ENCODE data around the gene ELP4. TPM values are rescaled to one million over a fixed set of nuclear protein-coding genes. Genes with fewer than 3 reads are reported as not detected.
"Not testable (repeated sequence)": the region's sequence is repeated elsewhere in the genome, so short reads cannot be mapped to it uniquely, and the experiment has no call there.

The ELP4 gene
- total RNA-seq, 4 donors from 2014 or later: 28.5 to 37.6 (median 32.3) TPM

- no peaks in the 10 kb centered on the region for H3K27me3 ChIP-seq
- no peak overlapping the region for H3K4me3 ChIP-seq
- no peak for DNase-seq (ENCODE audit: low spot score in 2 of 2)
- 83% methylated on average over 4 of the region's 4 CpGs for WGBS
- H3K9me3 ChIP-seq: no peaks in the 10 kb centered on the region
- TF ChIP-seq EP300 (IDR thresholded peaks at IDR 0.05) (no peak), POLR2AphosphoS5 (IDR thresholded peaks at IDR 0.05) (no peak)
- TF ChIP-seq, protein P1, sequence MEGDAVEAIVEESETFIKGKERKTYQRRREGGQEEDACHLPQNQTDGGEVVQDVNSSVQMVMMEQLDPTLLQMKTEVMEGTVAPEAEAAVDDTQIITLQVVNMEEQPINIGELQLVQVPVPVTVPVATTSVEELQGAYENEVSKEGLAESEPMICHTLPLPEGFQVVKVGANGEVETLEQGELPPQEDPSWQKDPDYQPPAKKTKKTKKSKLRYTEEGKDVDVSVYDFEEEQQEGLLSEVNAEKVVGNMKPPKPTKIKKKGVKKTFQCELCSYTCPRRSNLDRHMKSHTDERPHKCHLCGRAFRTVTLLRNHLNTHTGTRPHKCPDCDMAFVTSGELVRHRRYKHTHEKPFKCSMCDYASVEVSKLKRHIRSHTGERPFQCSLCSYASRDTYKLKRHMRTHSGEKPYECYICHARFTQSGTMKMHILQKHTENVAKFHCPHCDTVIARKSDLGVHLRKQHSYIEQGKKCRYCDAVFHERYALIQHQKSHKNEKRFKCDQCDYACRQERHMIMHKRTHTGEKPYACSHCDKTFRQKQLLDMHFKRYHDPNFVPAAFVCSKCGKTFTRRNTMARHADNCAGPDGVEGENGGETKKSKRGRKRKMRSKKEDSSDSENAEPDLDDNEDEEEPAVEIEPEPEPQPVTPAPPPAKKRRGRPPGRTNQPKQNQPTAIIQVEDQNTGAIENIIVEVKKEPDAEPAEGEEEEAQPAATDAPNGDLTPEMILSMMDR (IDR thresholded peaks at IDR 0.05): no peak
- H3K36me3 ChIP-seq: no peaks in the 10 kb centered on the region
- no peak overlapping the region for H3K27ac ChIP-seq
- H3K4me1 ChIP-seq: no peaks in the 10 kb centered on the region
Measured at GRCh38 chr11:31687861-31688260, 178.3 kb downstream of the ELP4 start.

DNA sequence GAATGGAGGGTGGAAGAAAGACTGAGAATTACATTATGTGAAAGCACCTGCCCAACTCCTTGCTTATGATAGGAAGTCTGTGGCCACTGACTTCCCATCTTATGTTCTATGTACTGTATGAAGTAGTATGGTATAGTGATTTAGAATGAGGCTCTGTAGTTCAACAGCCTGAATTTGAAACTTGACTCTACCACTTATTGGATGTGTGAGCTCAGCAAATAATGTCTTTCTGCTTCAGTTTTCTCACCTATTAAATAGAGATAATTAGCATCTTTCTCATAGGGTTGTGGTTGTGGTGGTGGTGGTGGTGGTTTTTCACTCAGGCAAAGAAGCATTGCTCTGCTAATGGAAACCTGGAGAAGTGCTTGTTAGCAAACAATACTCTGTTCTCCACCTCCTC is 180.0 kb downstream of the ELP4 start:
- H3K4me3 ChIP-seq: no peak overlapping the region
- H3K9me3 ChIP-seq: no peaks in the 10 kb centered on the region
- H3K4me1 ChIP-seq: no peaks in the 10 kb centered on the region
- H3K36me3 ChIP-seq: no peaks in the 10 kb centered on the region
- no peak overlapping the region for H3K27ac ChIP-seq
- TF ChIP-seq EP300 (IDR thresholded peaks at IDR 0.05) (no peak), POLR2A (IDR thresholded peaks at IDR 0.05) (no peak), POLR2AphosphoS5 (IDR thresholded peaks at IDR 0.05) (no peak)
- H3K27me3 ChIP-seq: no peaks in the 10 kb centered on the region
- no peak for DNase-seq (ENCODE audit: low spot score in 2 of 2)

GRCh38 chr11:31690041-31690440 is 180.5 kb downstream of the ELP4 start:
- no peaks in the 10 kb centered on the region for H3K36me3 ChIP-seq
- no peak overlapping the region for H3K4me3 ChIP-seq
- no peaks in the 10 kb centered on the region for H3K4me1 ChIP-seq
- no peak for DNase-seq (ENCODE audit: low spot score in 2 of 2)
- no peak for TF ChIP-seq POLR2A (IDR thresholded peaks at IDR 0.05)
- TF ChIP-seq, protein P1 (IDR thresholded peaks at IDR 0.05): no peak
- TF ChIP-seq POLR2AphosphoS5 (IDR thresholded peaks at IDR 0.05): no peak
- no peak for TF ChIP-seq EP300 (IDR thresholded peaks at IDR 0.05)
- no peaks in the 10 kb centered on the region for H3K27me3 ChIP-seq
- H3K9me3 ChIP-seq: no peaks in the 10 kb centered on the region
- H3K27ac ChIP-seq: no peak overlapping the region
- 91% methylated on average over 2 of the region's 2 CpGs for WGBS

GRCh38 chr11:31690516-31690915 is 180.9 kb downstream of the ELP4 start:
- no peak for DNase-seq (ENCODE audit: low spot score in 2 of 2)
- no peak for TF ChIP-seq POLR2AphosphoS5 (IDR thresholded peaks at IDR 0.05)
- TF ChIP-seq POLR2A (IDR thresholded peaks at IDR 0.05): no peak
- TF ChIP-seq, protein P1 (IDR thresholded peaks at IDR 0.05): no peak
- no peak for TF ChIP-seq EP300 (IDR thresholded peaks at IDR 0.05)
- 73% methylated on average over 2 of the region's 2 CpGs for WGBS
- no peak overlapping the region for H3K4me3 ChIP-seq
- H3K27me3 ChIP-seq: no peaks in the 10 kb centered on the region
- H3K4me1 ChIP-seq: no peaks in the 10 kb centered on the region
- H3K9me3 ChIP-seq: no peaks in the 10 kb centered on the region
- H3K36me3 ChIP-seq: no peaks in the 10 kb centered on the region
- H3K27ac ChIP-seq: no peak overlapping the region

- Histone ChIP-seq H3K4me1 (no peaks in the 10 kb centered on the region), H3K4me3 (no peak overlapping the region), H3K27ac (no peak overlapping the region), H3K9me3 (no peaks in the 10 kb centered on the region), H3K27me3 (no peaks in the 10 kb centered on the region), H3K36me3 (no peaks in the 10 kb centered on the region)
- WGBS: 91% methylated on average over 2 of the region's 2 CpGs
- no peak for TF ChIP-seq EP300 (IDR thresholded peaks at IDR 0.05)
- no peak for TF ChIP-seq POLR2AphosphoS5 (IDR thresholded peaks at IDR 0.05)
- TF ChIP-seq, protein P1 (IDR thresholded peaks at IDR 0.05): no peak
- no peak for TF ChIP-seq POLR2A (IDR thresholded peaks at IDR 0.05)
- no peak for DNase-seq (ENCODE audit: low spot score in 2 of 2)
Measured at GRCh38 chr11:31692466-31692865, 182.9 kb downstream of the ELP4 start.

- not testable (repeated sequence) for H3K4me3 ChIP-seq; H3K27ac ChIP-seq; DNase-seq (ENCODE audit: low spot score in 2 of 2); H3K27me3 ChIP-seq; H3K4me1 ChIP-seq; H3K36me3 ChIP-seq; H3K9me3 ChIP-seq
- 84% methylated on average over 1 of the region's 1 CpG for WGBS
Measured at GRCh38 chr11:31697049-31697448, 187.5 kb downstream of the ELP4 start.
